Neuronal stem cell (in vitro differentiated cells): ENCODE results near the gene ZSWIM9.
A peak's percentile ranks its signal among the peaks of the same experiment; 100 is the strongest.

Experiments
- DNase-seq: peaks from one replicate; pipeline ENCODE4 v3.0.0-alpha.2; 2013; ENCODE audit warnings: low spot score
- H2AFZ ChIP-seq: one replicate; pipeline ENCODE4 v1.6.1; 2013; ENCODE audit warnings: mild to moderate bottlenecking, low read length, inconsistent platforms
- H2AK5ac ChIP-seq: 2 replicates; pipeline ENCODE4 v1.6.1; 2013; ENCODE audit warnings: low read depth, mild to moderate bottlenecking, inconsistent platforms, low read length, moderate library complexity, mixed read lengths
- H2BK120ac ChIP-seq: 2 replicates; pipeline ENCODE4 v1.6.1; 2013; ENCODE audit warnings: low read depth, mild to moderate bottlenecking, inconsistent platforms, low read length, moderate library complexity, mixed read lengths
- H2BK12ac ChIP-seq: one replicate; pipeline ENCODE4 v1.6.1; 2013; ENCODE audit warnings: low read length, inconsistent platforms
- H2BK15ac ChIP-seq: 2 replicates; pipeline ENCODE4 v1.6.1; 2013; ENCODE audit warnings: mild to moderate bottlenecking, low read length, inconsistent platforms, mixed read lengths
- H2BK5ac ChIP-seq: one replicate; pipeline ENCODE4 v1.6.1; 2013; ENCODE audit warnings: inconsistent platforms, mild to moderate bottlenecking, low read length, moderate library complexity
- H3K14ac ChIP-seq: one replicate; pipeline ENCODE4 v1.6.1; 2013; ENCODE audit warnings: low read length, inconsistent platforms
- H3K18ac ChIP-seq: 2 replicates; pipeline ENCODE4 v1.6.1; 2013; ENCODE audit warnings: low read length, inconsistent platforms
- H3K23ac ChIP-seq: 2 replicates; pipeline ENCODE4 v1.6.1; 2013; ENCODE audit warnings: low read depth, mild to moderate bottlenecking, mixed read lengths, low read length, inconsistent platforms; ENCODE audit not compliant: poor library complexity
- H3K27ac ChIP-seq: replicated peaks from 3 replicates; pipeline ENCODE4 v1.5.1; 2013; ENCODE audit warnings: low read length, inconsistent platforms
- H3K27me3 ChIP-seq, 3 experiments: 2 replicates each; pipeline ENCODE4 v1.6.1; 2013; ENCODE audit warnings: low read length in 3 of 3, mild to moderate bottlenecking in 2 of 3, inconsistent platforms in 1 of 3, low read depth in 1 of 3, mixed read lengths in 1 of 3, moderate library complexity in 1 of 3; ENCODE audit not compliant: control insufficient read depth in 3 of 3, insufficient read depth in 3 of 3
- H3K36me3 ChIP-seq, 2 donors: replicated peaks in 1 of 2; 2 replicates each; pipeline ENCODE4 v1.6.1; 2013; ENCODE audit warnings: low read length in 2 of 2; ENCODE audit not compliant: control insufficient read depth in 2 of 2, insufficient read depth in 2 of 2
- H3K4ac ChIP-seq: 2 replicates; pipeline ENCODE4 v1.6.1; 2013; ENCODE audit warnings: inconsistent platforms, mild to moderate bottlenecking, low read length, moderate library complexity
- H3K4me1 ChIP-seq, 2 donors: 1 replicate in 1 of 2; 2 replicates in 1 of 2; pipeline ENCODE4 v1.6.1; 2013; ENCODE audit warnings: low read length in 2 of 2, low read depth in 1 of 2; ENCODE audit not compliant: control insufficient read depth in 2 of 2, insufficient read depth in 1 of 2
- H3K4me2 ChIP-seq: one replicate; pipeline ENCODE4 v1.6.1; 2013; ENCODE audit warnings: mild to moderate bottlenecking, low read length, inconsistent platforms; ENCODE audit not compliant: insufficient read depth, poor library complexity, severe bottlenecking
- H3K4me3 ChIP-seq, 2 donors: 2 replicates each; pipeline ENCODE4 v1.5.1; 2013; ENCODE audit warnings: low read length in 2 of 2, mild to moderate bottlenecking in 2 of 2, inconsistent platforms in 1 of 2, moderate library complexity in 1 of 2
- H3K79me1 ChIP-seq: one replicate; pipeline ENCODE4 v1.6.1; 2013; ENCODE audit warnings: low read depth, mild to moderate bottlenecking, inconsistent platforms, low read length, moderate library complexity
- H3K9ac ChIP-seq: one replicate; pipeline ENCODE4 v1.6.1; 2013; ENCODE audit warnings: mild to moderate bottlenecking, low read depth, low read length, inconsistent platforms; ENCODE audit not compliant: poor library complexity
- H3K9me3 ChIP-seq, 2 donors: replicated peaks in 1 of 2; 2 replicates each; pipeline versions ENCODE3 to v1.6.1; 2013; ENCODE audit warnings: low read length in 2 of 2, mild to moderate bottlenecking in 2 of 2, inconsistent platforms in 1 of 2, low read depth in 1 of 2, mixed read lengths in 1 of 2, moderate library complexity in 1 of 2; ENCODE audit not compliant: control insufficient read depth in 2 of 2, insufficient read depth in 1 of 2
- H4K8ac ChIP-seq: one replicate; pipeline ENCODE4 v1.6.1; 2013; ENCODE audit warnings: low read depth, mild to moderate bottlenecking, inconsistent platforms, low read length, moderate library complexity
- H4K91ac ChIP-seq: one replicate; pipeline ENCODE4 v1.6.1; 2013; ENCODE audit warnings: low read length, low read depth, mild to moderate bottlenecking, inconsistent platforms; ENCODE audit not compliant: poor library complexity
- WGBS, 2 donors: extraction: QIAGEN DNeasy Blood & Tissue Kit; methylation state at CpG; one replicate each; pipeline ENCODE4 v1.1.7; 2013; ENCODE audit warnings: missing lambda C conversion rate in 2 of 2, mixed read lengths in 1 of 2; ENCODE audit not compliant: insufficient read length in 2 of 2, insufficient replicate concordance in 1 of 2; ENCODE audit errors: extremely low coverage in 2 of 2; 5-methylcytosine and 5-hydroxymethylcytosine counted together

ZSWIM9 gene

DNA sequence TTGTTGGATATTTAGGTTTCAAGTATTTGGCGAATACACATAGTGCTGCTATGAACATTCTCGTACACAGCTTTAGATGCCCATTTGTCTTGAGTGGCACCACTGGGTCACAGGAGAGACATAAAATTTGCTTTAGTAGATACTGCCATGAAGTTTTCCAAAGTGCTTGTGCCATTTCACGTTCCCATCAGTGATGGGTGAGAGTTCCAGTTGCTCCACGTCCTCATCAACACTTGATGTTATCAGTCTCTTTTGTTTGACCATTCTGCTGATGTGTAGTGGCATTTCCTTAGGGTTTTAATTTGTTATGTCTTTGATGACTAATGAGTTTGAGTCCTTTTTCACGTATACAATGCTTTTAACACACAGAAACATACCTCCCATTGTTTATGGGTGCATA is 11.0 kb downstream of the ZSWIM9 start:
- Histone ChIP-seq H3K14ac (no peak overlapping the region), H2AFZ (no peak overlapping the region), H3K18ac (no peak overlapping the region), H2AK5ac (no peak overlapping the region), H2BK15ac (no peak overlapping the region), H3K4me3 (no peak overlapping the region), H3K9me3 (peaks cover 10 to 32% of the 10 kb centered on the region in 2 donors), H3K36me3 (peaks cover 17 to 69% of the 10 kb centered on the region in 2 donors), H3K4ac (no peak overlapping the region), H4K91ac (no peak overlapping the region), H3K9ac (no peak overlapping the region), H2BK12ac (no peak overlapping the region), H3K27me3 (no peaks in the 10 kb centered on the region), H3K4me1 (no peaks in the 10 kb centered on the region), H2BK120ac (no peak overlapping the region), H3K79me1 (no peaks in the 10 kb centered on the region), H4K8ac (no peak overlapping the region), H3K4me2 (no peak overlapping the region), H3K23ac (no peak overlapping the region), H2BK5ac (no peak overlapping the region), H3K27ac (no peak overlapping the region)
- no CpG with 5 or more reads among the region's 5 CpGs for WGBS, 2 donors
- DNase-seq: no peak

- no peak for DNase-seq
- H3K14ac ChIP-seq: no peak overlapping the region
- no peaks in the 10 kb centered on the region for H3K27me3 ChIP-seq
- peaks cover 10 to 32% of the 10 kb centered on the region in 2 donors for H3K9me3 ChIP-seq
- H2BK15ac ChIP-seq: no peak overlapping the region
- no peak overlapping the region for H3K18ac ChIP-seq
- H3K23ac ChIP-seq: no peak overlapping the region
- no peak overlapping the region for H3K4ac ChIP-seq
- H2AK5ac ChIP-seq: no peak overlapping the region
- H3K9ac ChIP-seq: no peak overlapping the region
- no peak overlapping the region for H3K27ac ChIP-seq
- H3K79me1 ChIP-seq: no peaks in the 10 kb centered on the region
- H2BK5ac ChIP-seq: no peak overlapping the region
- H3K4me2 ChIP-seq: no peak overlapping the region
- no peak overlapping the region for H3K4me3 ChIP-seq
- peak overlapping the region; percentile 29 for H4K8ac ChIP-seq
- H3K4me1 ChIP-seq: no peaks in the 10 kb centered on the region
- H3K36me3 ChIP-seq: peaks cover 17 to 69% of the 10 kb centered on the region in 2 donors
- no peak overlapping the region for H2AFZ ChIP-seq
- no peak overlapping the region for H4K91ac ChIP-seq
- H2BK12ac ChIP-seq: no peak overlapping the region
- WGBS, 2 donors: no CpG with 5 or more reads among the region's 38 CpGs
- H2BK120ac ChIP-seq: no peak overlapping the region
Observed at GRCh38 chr19:48182434-48182833, 12.0 kb downstream of the ZSWIM9 start.

DNA sequence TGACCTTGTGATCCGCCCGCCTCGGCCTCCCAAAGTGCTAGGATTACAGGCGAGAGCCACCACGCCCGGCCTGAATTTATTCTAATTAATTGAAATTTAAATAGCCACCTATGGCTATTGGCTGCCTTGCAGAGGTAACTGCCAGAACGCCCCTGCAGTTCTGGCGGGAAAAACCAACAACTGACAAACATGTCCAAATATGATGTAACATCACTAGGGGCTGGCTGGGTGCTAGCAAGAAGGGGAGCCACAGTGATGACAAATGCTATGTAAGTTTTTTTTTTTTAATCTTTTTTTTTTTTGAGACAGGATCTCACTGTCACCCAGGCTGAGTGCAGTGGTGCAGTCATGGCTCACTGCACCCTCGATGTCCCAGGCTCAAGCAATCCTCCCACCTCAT is 12.9 kb downstream of the ZSWIM9 start:
- Histone ChIP-seq H2BK120ac (no peak overlapping the region), H3K27me3 (no peaks in the 10 kb centered on the region), H3K79me1 (no peaks in the 10 kb centered on the region), H3K23ac (no peak overlapping the region), H3K14ac (no peak overlapping the region), H2BK12ac (no peak overlapping the region), H3K27ac (no peak overlapping the region), H3K4me3 (no peak overlapping the region), H3K18ac (no peak overlapping the region), H4K91ac (no peak overlapping the region), H2AFZ (no peak overlapping the region), H3K9ac (no peak overlapping the region), H2AK5ac (no peak overlapping the region), H2BK5ac (no peak overlapping the region), H3K4me2 (no peak overlapping the region), H3K9me3 (peaks cover 10 to 35% of the 10 kb centered on the region in 2 donors), H4K8ac (no peak overlapping the region), H2BK15ac (no peak overlapping the region), H3K36me3 (peaks cover 18 to 76% of the 10 kb centered on the region in 2 donors), H3K4ac (no peak overlapping the region), H3K4me1 (no peaks in the 10 kb centered on the region)
- no peak for DNase-seq
- no CpG with 5 or more reads among the region's 9 CpGs for WGBS, 2 donors

- Histone ChIP-seq H3K4me2 (no peak overlapping the region), H4K91ac (no peak overlapping the region), H2BK120ac (no peak overlapping the region), H2BK15ac (no peak overlapping the region), H2BK5ac (no peak overlapping the region), H3K27me3 (no peaks in the 10 kb centered on the region), H3K4me1 (no peaks in the 10 kb centered on the region), H3K9me3 (peaks cover 11 to 28% of the 10 kb centered on the region in 2 donors), H2BK12ac (no peak overlapping the region), H3K18ac (no peak overlapping the region), H3K4me3 (no peak overlapping the region), H3K4ac (no peak overlapping the region), H3K79me1 (no peaks in the 10 kb centered on the region), H3K9ac (no peak overlapping the region), H3K14ac (no peak overlapping the region), H3K36me3 (peaks cover 15 to 85% of the 10 kb centered on the region in 2 donors), H3K23ac (no peak overlapping the region), H2AK5ac (no peak overlapping the region), H4K8ac (no peak overlapping the region), H3K27ac (no peak overlapping the region), H2AFZ (no peak overlapping the region)
- WGBS, 2 donors: no CpG with 5 or more reads among the region's 5 CpGs
- no peak for DNase-seq
Observed at GRCh38 chr19:48186015-48186414, 15.5 kb downstream of the ZSWIM9 start.
